GM12891 (cell line): ENCODE measurements around the gene PLCD1.

Experiments used
- POLR2A ChIP-seq: IDR thresholded peaks from 2 replicates; pipeline ENCODE4 v1.6.1; 2011; ENCODE audit warnings: low read depth, low read length, control low read depth
- POLR2AphosphoS5 ChIP-seq: IDR thresholded peaks from 2 replicates; pipeline ENCODE4 v1.6.1; 2011; ENCODE audit warnings: low read depth, low read length, control low read depth
- POU2F2 ChIP-seq: IDR thresholded peaks from 2 replicates; pipeline ENCODE4 v1.6.1; 2011; ENCODE audit warnings: low read depth, mild to moderate bottlenecking, control low read depth, low read length, moderate library complexity

DNA sequence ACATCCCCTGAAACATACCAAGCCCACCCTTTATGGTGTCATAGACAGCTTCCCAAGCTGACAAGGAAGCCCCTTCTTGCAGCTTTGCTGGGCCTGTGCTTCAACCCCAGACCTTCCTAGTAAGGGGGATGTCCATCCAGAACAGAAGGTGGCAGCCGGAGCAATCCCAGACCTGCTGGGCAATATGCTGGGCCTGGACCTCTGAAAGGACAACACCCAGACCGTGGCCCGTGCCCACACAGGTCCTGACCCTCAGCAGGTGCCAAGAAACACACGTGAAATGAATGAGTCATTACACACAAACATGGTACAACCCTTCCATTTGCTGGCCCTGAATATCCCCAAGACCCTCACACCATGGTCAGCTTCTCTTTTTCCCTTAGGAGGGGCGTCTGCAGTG lies 58.6 kb downstream of the PLCD1 start:
- TF ChIP-seq POLR2AphosphoS5 (no peak), POLR2A (no peak), POU2F2 (no peak)
